Fibroblast of lung (primary cell): ENCODE measurements around the gene ZW10. TPM values are rescaled to one million over a fixed set of nuclear protein-coding genes. Genes with fewer than 3 reads are reported as not detected.

ENCODE experiments used
- DNase-seq, 2 donors: peaks; one replicate each; pipeline versions ENCODE4 v3.0.0 to v3.0.0-alpha.2; 2010; ENCODE audit warnings: low read depth in 2 of 2
- H2AFZ ChIP-seq: 2 replicates; pipeline ENCODE4 v1.5.1; 2012; ENCODE audit warnings: low read length, control low read depth, inconsistent platforms
- H3K27ac ChIP-seq: 2 replicates; pipeline ENCODE4 v1.5.1; 2011; ENCODE audit warnings: low read length, control low read depth; ENCODE audit not compliant: insufficient read depth
- H3K27me3 ChIP-seq: 2 replicates; pipeline ENCODE4 v1.5.1; 2011; ENCODE audit warnings: mild to moderate bottlenecking, low read length; ENCODE audit not compliant: control insufficient read depth, insufficient read depth
- H3K36me3 ChIP-seq: 2 replicates; pipeline ENCODE4 v1.5.1; 2011; ENCODE audit warnings: low read length; ENCODE audit not compliant: control insufficient read depth, insufficient read depth
- H3K4me1 ChIP-seq: 2 replicates; pipeline ENCODE4 v1.5.1; 2011; ENCODE audit warnings: low read length; ENCODE audit not compliant: control insufficient read depth, insufficient read depth; ENCODE audit errors: extremely low read depth
- H3K4me2 ChIP-seq: 2 replicates; pipeline ENCODE4 v1.5.1; 2011; ENCODE audit warnings: low read length, control low read depth; ENCODE audit not compliant: insufficient read depth; ENCODE audit errors: extremely low read depth
- H3K4me3 ChIP-seq, 4 experiments: fragments of 200-600 bp in 1 of 4; sonication (generic) in 1 of 4; replicated peaks in 1 of 4; 2 replicates each; pipeline ENCODE4 v1.5.1; 2011 to 2016; ENCODE audit warnings: low read length in 4 of 4, low read depth in 3 of 4, mild to moderate bottlenecking in 3 of 4, control low read depth in 2 of 4, inconsistent platforms in 1 of 4, mixed read lengths in 1 of 4; ENCODE audit not compliant: insufficient read depth in 1 of 4; ENCODE audit errors: control extremely low read depth in 1 of 4
- H3K79me2 ChIP-seq: 2 replicates; pipeline ENCODE4 v1.5.1; 2012; ENCODE audit warnings: mild to moderate bottlenecking, low read length, inconsistent platforms; ENCODE audit not compliant: control insufficient read depth, insufficient read depth
- H3K9ac ChIP-seq: 2 replicates; pipeline ENCODE4 v1.5.1; 2011; ENCODE audit warnings: mild to moderate bottlenecking, low read length, control low read depth; ENCODE audit not compliant: insufficient read depth
- H3K9me3 ChIP-seq: 2 replicates; pipeline ENCODE4 v1.5.1; 2012; ENCODE audit warnings: low read depth, low read length; ENCODE audit not compliant: control insufficient read depth, insufficient read depth
- H4K20me1 ChIP-seq: 2 replicates; pipeline ENCODE4 v1.5.1; 2011; ENCODE audit warnings: low read length; ENCODE audit not compliant: control insufficient read depth, insufficient read depth; ENCODE audit errors: extremely low read depth
- EZH2 ChIP-seq: IDR thresholded peaks from 2 replicates; pipeline ENCODE4 v1.5.1; 2012; ENCODE audit warnings: low read length, control low read depth, mild to moderate bottlenecking; ENCODE audit errors: missing control alignments
- polyA plus RNA-seq, 2 donors: library from polyadenylated mRNA; depleted of rRNA in 1 of 2; stranded (reverse) in 1 of 2; unstranded in 1 of 2; fragments of >200 nt; gene quantifications; 2 replicates each; pipeline ENCODE4 v1.2.1, GENCODE V29; 2011 to 2012; ENCODE audit warnings: missing spikeins in 1 of 2
- total RNA-seq: library from RNA; depleted of rRNA; stranded (reverse); fragments of >200 nt; gene quantifications from 2 replicates; pipeline ENCODE4 v1.2.1, GENCODE V29; 2014
- TF ChIP-seq, protein P1 (sequence below), 2 donors: IDR thresholded peaks in 1 of 2; conservative IDR thresholded peaks in 1 of 2; 1 replicate in 1 of 2; 2 replicates in 1 of 2; pipeline ENCODE4 v1.5.1; 2011 to 2012; ENCODE audit warnings: low read length in 2 of 2, control low read depth in 1 of 2, inconsistent platforms in 1 of 2, low read depth in 1 of 2, mild to moderate bottlenecking in 1 of 2

The ZW10 gene
- total and polyA plus RNA-seq, 2 donors (not counting 1 experiment from before 2014, with no cell fraction given) = 13.5 to 15.4 TPM

DNA sequence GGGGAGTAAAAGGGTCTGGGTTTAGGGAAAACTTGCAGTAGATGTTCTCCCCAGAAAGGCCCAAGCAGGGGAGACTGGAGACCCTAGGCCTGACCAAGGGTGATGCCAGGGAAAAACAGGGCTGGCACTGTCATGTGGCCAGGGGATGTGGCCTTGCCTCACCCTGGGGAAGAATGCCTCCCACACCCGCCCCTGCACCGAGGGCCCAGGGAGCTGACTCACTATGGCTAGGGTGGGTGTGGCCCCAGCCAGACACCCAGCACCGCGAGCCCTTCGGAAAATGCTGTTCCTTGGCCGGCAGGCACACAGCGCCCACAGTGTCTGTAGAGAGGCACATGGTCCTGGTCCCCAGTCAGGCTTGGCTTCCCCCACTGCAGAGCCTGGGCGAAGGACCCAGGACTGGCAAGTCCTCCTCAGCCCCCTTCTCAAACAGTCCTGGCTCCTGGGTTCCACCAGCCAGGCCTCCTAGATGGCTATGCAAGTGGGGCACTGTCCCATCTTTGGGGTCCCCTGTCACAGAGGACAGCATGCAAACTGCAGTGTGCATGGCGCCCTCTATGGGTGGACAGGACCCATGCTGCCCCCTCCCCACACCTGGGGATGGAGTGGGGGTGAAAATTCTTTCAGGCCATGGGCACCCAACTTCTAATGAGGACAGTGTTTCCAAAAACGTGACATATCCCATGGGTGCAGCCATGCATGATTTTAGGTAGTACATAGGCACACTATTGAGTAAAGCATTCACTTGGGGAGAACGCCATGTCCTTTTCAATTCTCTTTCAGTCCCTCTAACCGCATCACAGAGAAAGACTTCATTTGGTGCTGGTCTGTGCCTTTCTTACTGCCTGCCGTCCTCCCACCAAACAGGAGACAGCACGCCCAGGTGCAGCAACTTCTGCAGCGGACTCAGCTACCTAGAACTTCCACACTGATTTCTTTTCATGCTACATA lies 82.6 kb downstream of the ZW10 start:
- H3K4me3 ChIP-seq = no peak overlapping the region
- DNase-seq = peak; percentile 44 to 88
- H4K20me1 ChIP-seq = no peaks in the 10 kb centered on the region
- H2AFZ ChIP-seq = no peak overlapping the region
- H3K9ac ChIP-seq = no peak overlapping the region
- H3K4me1 ChIP-seq = no peaks in the 10 kb centered on the region
- H3K27ac ChIP-seq = no peak overlapping the region
- H3K79me2 ChIP-seq = no peaks in the 10 kb centered on the region
- no peak overlapping the region for H3K4me2 ChIP-seq
- no peaks in the 10 kb centered on the region for H3K9me3 ChIP-seq
- H3K36me3 ChIP-seq = no peaks in the 10 kb centered on the region
- no peaks in the 10 kb centered on the region for H3K27me3 ChIP-seq
- no peak for TF ChIP-seq EZH2
- TF ChIP-seq, protein P1, sequence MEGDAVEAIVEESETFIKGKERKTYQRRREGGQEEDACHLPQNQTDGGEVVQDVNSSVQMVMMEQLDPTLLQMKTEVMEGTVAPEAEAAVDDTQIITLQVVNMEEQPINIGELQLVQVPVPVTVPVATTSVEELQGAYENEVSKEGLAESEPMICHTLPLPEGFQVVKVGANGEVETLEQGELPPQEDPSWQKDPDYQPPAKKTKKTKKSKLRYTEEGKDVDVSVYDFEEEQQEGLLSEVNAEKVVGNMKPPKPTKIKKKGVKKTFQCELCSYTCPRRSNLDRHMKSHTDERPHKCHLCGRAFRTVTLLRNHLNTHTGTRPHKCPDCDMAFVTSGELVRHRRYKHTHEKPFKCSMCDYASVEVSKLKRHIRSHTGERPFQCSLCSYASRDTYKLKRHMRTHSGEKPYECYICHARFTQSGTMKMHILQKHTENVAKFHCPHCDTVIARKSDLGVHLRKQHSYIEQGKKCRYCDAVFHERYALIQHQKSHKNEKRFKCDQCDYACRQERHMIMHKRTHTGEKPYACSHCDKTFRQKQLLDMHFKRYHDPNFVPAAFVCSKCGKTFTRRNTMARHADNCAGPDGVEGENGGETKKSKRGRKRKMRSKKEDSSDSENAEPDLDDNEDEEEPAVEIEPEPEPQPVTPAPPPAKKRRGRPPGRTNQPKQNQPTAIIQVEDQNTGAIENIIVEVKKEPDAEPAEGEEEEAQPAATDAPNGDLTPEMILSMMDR (conservative IDR thresholded peaks at IDR 0.05 in 1 of 2, IDR thresholded peaks at IDR 0.05 in 1 of 2; ENCODE audit: low read depth in 1 of 2, low read length in 2 of 2) = peak in 1 of 2 donors; percentile 25

DNA sequence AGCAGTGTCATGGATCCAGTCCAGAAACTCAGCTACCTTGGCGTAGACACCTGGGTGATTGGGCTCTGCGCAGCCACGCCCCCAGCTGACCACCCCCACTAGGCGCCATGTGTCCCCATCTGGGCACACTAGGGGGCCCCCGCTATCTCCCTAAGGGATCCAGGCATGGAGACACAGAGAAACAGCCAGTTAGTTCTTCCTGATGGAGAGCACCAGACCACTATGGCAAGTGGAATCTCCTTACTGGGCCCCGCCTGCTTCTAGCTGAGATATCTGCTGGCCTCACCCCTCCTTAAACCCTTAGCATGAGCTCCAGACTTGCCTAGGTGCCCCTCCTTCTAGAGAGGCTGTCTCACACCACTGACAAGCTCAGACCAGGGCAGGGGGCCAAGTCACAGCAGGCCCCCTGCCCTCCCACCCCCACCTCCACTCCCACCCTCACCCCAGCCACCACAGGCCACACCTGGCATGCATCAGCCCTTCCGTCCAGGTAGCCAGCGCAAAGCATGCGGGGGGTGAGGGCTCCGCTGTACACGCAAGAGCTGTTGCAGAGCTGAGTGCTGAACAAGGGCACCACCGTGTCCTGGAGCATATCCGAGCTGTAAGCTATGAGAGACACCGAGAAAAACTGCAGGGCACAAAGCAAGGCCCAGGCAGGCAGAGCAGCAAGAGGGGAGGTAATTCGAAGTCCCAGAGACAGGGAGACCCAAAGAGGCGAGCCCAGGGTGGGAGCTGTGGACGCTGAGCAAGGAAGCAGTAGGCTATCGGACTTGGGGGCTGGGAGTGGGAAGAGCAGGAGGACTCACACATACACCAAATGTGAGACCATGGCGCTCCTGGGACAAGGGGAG lies 83.5 kb downstream of the ZW10 start:
- Histone ChIP-seq H3K27me3 (no peaks in the 10 kb centered on the region), H3K4me1 (no peaks in the 10 kb centered on the region), H3K4me3 (no peak overlapping the region), H3K4me2 (no peak overlapping the region), H3K79me2 (no peaks in the 10 kb centered on the region), H3K9me3 (no peaks in the 10 kb centered on the region), H3K36me3 (no peaks in the 10 kb centered on the region), H3K9ac (no peak overlapping the region), H3K27ac (no peak overlapping the region), H2AFZ (no peak overlapping the region), H4K20me1 (no peaks in the 10 kb centered on the region)
- no peak for DNase-seq
- TF ChIP-seq EZH2 = no peak
- TF ChIP-seq, protein P1 (conservative IDR thresholded peaks at IDR 0.05 in 1 of 2, IDR thresholded peaks at IDR 0.05 in 1 of 2; ENCODE audit: low read depth in 1 of 2, low read length in 2 of 2) = no peak
